Activated B cell treated with CpG ODN at 0.5 μM for 24 hours (primary cell): ENCODE data around the gene BRD4. TPM values are rescaled to one million over a fixed set of nuclear protein-coding genes. Genes with fewer than 3 reads are reported as not detected.

Source experiments
- ATAC-seq: fragments of 200-7000 bp; cut with Tn5 transposase; one replicate; pipeline ENCODE4 v1.10.0; 2021; ENCODE audit warnings: low read depth, mild to moderate bottlenecking, moderate library complexity
- CTCF ChIA-PET: fragments of 350-600 bp; sonication (Branson Sonifier 250); formaldehyde crosslinking; loops from one replicate; lab custom pipeline; 2021; ENCODE audit warnings: antibody characterized with exemption; lab: Charles Lee
- POLR2A ChIA-PET: fragments of 350-600 bp; sonication (Branson Sonifier 250); formaldehyde crosslinking; loops from one replicate; lab custom pipeline; 2021; ENCODE audit warnings: antibody characterized with exemption; lab: Charles Lee
- DNase-seq: peaks from one replicate; pipeline ENCODE4 v3.0.0; 2022
- H3K27ac Mint-ChIP-seq: one replicate; pipeline ENCODE4 v1.8.0; 2020; ENCODE audit warnings: mixed read lengths
- H3K27me3 Mint-ChIP-seq: one replicate; pipeline ENCODE4 v1.8.0; 2021; ENCODE audit warnings: mixed read lengths
- H3K36me3 Mint-ChIP-seq: one replicate; pipeline ENCODE4 v1.8.0; 2021; ENCODE audit warnings: low read depth, mixed read lengths
- H3K4me1 Mint-ChIP-seq: one replicate; pipeline ENCODE4 v1.8.0; 2021; ENCODE audit warnings: mixed read lengths
- H3K4me3 Mint-ChIP-seq: one replicate; pipeline ENCODE4 v1.8.0; 2020; ENCODE audit warnings: mild to moderate bottlenecking, mixed read lengths
- H3K9me3 Mint-ChIP-seq: one replicate; pipeline ENCODE4 v1.8.0; 2020; ENCODE audit warnings: mixed read lengths
- CTCF ChIP-seq: fragments of 200-600 bp; IDR thresholded peaks from one replicate; pipeline ENCODE4 v1.8.0; 2022; ENCODE audit warnings: antibody characterized with exemption, mild to moderate bottlenecking
- intact Hi-C: fragments of 100-400 bp; cut with micrococcal nuclease; formaldehyde crosslinking; loops from one replicate; pipeline ENCODE4 v1.15.1; 2024
- total RNA-seq: library from RNA; stranded (reverse); gene quantifications from 2 replicates; pipeline ENCODE4 v1.2.3, GENCODE V29; 2022

Gene BRD4
- total RNA-seq, 1 donor from 2014 or later = 164 TPM

DNA sequence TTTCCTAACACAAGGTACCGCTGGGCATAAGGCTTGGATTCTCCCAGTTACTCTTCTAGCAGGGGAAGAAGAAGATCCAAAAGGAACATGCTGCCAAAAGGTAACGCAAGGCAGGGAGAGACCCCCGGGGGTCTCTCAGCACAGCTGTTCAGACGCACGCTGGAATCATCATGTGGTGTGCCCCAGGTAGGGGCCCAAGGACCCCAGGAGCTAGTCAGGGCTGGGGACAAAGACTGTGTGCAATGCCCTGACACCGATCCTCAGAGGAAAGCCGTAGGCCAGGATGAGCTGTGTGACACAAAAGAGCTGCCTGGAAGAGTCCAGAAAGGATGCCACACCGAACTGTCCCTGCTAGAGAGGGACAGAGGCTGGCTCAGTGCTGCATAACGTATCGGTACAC is 77.8 kb downstream of the BRD4 start:
- CTCF ChIA-PET = no interaction called here
- DNase-seq (no peak), ATAC-seq (no peak)
- Mint-ChIP-seq H3K27me3 (no peaks in the 10 kb centered on the region), H3K9me3 (no peaks in the 10 kb centered on the region), H3K4me3 (no peak overlapping the region), H3K36me3 (peaks cover 95% of the 10 kb centered on the region), H3K4me1 (peaks cover 26% of the 10 kb centered on the region), H3K27ac (no peak overlapping the region)
- TF ChIP-seq CTCF = no peak
- POLR2A ChIA-PET = interaction anchor here (0.7 to 0.9 kb wide), 2 partner anchors 9 to 125 kb away, joined by 3 to 4 read pairs; partner anchors contain the start of gene AKAP8
- intact Hi-C loops = no loop called here

DNA sequence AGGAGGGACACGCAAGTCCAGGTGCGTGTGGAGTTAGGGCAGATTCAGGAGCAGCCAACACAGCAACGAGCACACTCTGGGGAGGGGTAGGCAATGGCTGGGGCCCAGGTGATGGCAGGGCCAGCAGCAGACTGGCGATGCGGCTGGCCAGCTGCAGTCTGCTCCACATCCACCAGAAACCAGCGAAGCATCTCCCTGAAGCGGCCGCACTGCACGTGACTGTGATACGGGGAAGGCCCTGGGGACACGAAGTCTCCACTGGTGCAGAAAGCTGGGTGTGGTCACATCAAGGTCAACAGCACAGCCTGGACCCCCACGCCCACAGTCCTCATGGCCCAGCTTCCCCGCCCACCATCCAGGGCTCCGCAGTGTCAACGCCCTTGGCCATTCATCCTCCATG is 78.8 kb downstream of the BRD4 start:
- Mint-ChIP-seq H3K4me1 (peaks cover 26% of the 10 kb centered on the region), H3K27me3 (no peaks in the 10 kb centered on the region), H3K4me3 (no peak overlapping the region), H3K27ac (no peak overlapping the region), H3K9me3 (no peaks in the 10 kb centered on the region), H3K36me3 (peaks cover 93% of the 10 kb centered on the region)
- peak; percentile 63 for ATAC-seq
- no peak for DNase-seq
- CTCF ChIA-PET = no interaction called here
- TF ChIP-seq CTCF = no peak
- POLR2A ChIA-PET = interaction anchor here (0.6 to 1.2 kb wide), 2 partner anchors 20 to 165 kb away, joined by 3 read pairs; partner anchors contain the start of gene AKAP8L
- intact Hi-C loops = no loop called here

DNA sequence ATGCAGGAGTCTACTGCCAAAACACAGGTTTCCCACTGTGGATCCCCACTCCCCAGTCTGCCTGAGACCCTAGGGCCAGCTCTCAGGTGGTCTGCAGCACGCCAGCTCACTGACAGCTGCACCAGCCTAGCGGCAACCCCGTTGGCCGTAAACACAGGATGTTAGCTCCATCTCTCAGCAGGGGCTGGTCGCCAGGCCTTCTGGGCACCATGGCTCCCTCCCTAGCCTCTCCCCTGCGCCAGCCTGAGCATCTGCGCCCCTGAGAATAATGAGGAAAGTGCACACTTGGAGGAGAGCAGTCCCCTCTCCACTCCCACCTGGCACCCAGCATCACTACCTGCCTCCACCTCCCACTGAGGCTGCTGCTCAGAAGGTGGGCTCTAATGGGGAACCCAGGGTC is 79.3 kb downstream of the BRD4 start:
- DNase-seq (no peak), ATAC-seq (no peak)
- Mint-ChIP-seq H3K27ac (no peak overlapping the region), H3K27me3 (no peaks in the 10 kb centered on the region), H3K4me1 (peaks cover 26% of the 10 kb centered on the region), H3K9me3 (no peaks in the 10 kb centered on the region), H3K36me3 (peaks cover 93% of the 10 kb centered on the region), H3K4me3 (no peak overlapping the region)
- CTCF ChIA-PET = no interaction called here
- intact Hi-C loops = no loop called here
- no peak for TF ChIP-seq CTCF
- POLR2A ChIA-PET = interaction anchor here (1.2 kb wide), 1 partner anchor 19 kb away, joined by 3 read pairs; no protein-coding TSS in a partner anchor

GRCh38 chr19:15252398-15253018 is 79.8 kb downstream of the BRD4 start:
- Mint-ChIP-seq H3K27ac (no peak overlapping the region), H3K9me3 (no peaks in the 10 kb centered on the region), H3K4me3 (no peak overlapping the region), H3K27me3 (no peaks in the 10 kb centered on the region), H3K36me3 (peaks cover 94% of the 10 kb centered on the region), H3K4me1 (peaks cover 26% of the 10 kb centered on the region)
- intact Hi-C loops = no loop called here
- ChIA-PET CTCF (no interaction called here), POLR2A (interaction anchor here (1.2 kb wide), 1 partner anchor 19 kb away, joined by 3 read pairs; no protein-coding TSS in a partner anchor)
- no peak for ATAC-seq
- DNase-seq = no peak
- no peak for TF ChIP-seq CTCF

GRCh38 chr19:15251749-15252397 is 80.5 kb downstream of the BRD4 start:
- no peak for ATAC-seq

More at GRCh38 chr19:15251749-15252397, 80.5 kb downstream of the BRD4 start:
- intact Hi-C loops = no loop called here
- Mint-ChIP-seq H3K27me3 (no peaks in the 10 kb centered on the region), H3K4me3 (no peak overlapping the region), H3K9me3 (no peaks in the 10 kb centered on the region), H3K36me3 (peaks cover 91% of the 10 kb centered on the region), H3K27ac (no peak overlapping the region), H3K4me1 (peaks cover 26% of the 10 kb centered on the region)
- ChIA-PET POLR2A (interaction anchor here (0.6 kb wide), 1 partner anchor 99 kb away, joined by 3 read pairs; no protein-coding TSS in a partner anchor), CTCF (no interaction called here)
- no peak for DNase-seq
- no peak for TF ChIP-seq CTCF
